HEK293 (cell line): ENCODE results near the gene SLC35D3.

ENCODE experiments used
- CTCF ChIA-PET: fragments of 350-600 bp; formaldehyde crosslinking; extraction: SDS; loops from one replicate; lab custom pipeline; 2021; ENCODE audit warnings: antibody characterized with exemption; lab: Yijun Ruan, JAX
- POLR2A ChIA-PET: fragments of 300-600 bp; formaldehyde crosslinking; extraction: SDS; loops from one replicate; lab custom pipeline; 2020; ENCODE audit warnings: antibody characterized with exemption, inconsistent platforms; lab: Yijun Ruan, JAX
- H3K27ac ChIP-seq: fragments of 200-500 bp; sonication (Bioruptor generic); 2 replicates; pipeline ENCODE4 v1.5.1; 2014; ENCODE audit warnings: low read depth, low read length, control low read depth, inconsistent platforms; ENCODE audit errors: extremely low read depth
- H3K36me3 ChIP-seq, 2 experiments: fragments of 200-500 bp in 1 of 2; sonication (Bioruptor generic) in 1 of 2; 1 replicate in 1 of 2; 2 replicates in 1 of 2; pipeline ENCODE4 v1.5.1; 2014 to 2017; ENCODE audit warnings: inconsistent platforms in 2 of 2, low read length in 2 of 2; ENCODE audit not compliant: control insufficient read depth in 2 of 2, insufficient read depth in 1 of 2
- H3K4me1 ChIP-seq: fragments of 200-500 bp; sonication (Bioruptor generic); 2 replicates; pipeline ENCODE4 v1.5.1; 2014; ENCODE audit warnings: mild to moderate bottlenecking, low read length, inconsistent platforms; ENCODE audit not compliant: control insufficient read depth, insufficient read depth
- H3K4me3 ChIP-seq: 2 replicates; pipeline ENCODE4 v1.5.1; 2011; ENCODE audit warnings: low read depth, mild to moderate bottlenecking, control low read depth, low read length, moderate library complexity
- H3K9me3 ChIP-seq: fragments of 200-500 bp; sonication (Bioruptor generic); 2 replicates; pipeline ENCODE4 v1.5.1; 2014; ENCODE audit warnings: low read depth, low read length, inconsistent platforms; ENCODE audit not compliant: control insufficient read depth, insufficient read depth
- BCL11A ChIP-seq: fragments of 450-650 bp; formaldehyde crosslinking; IDR thresholded peaks from 2 replicates; pipeline ENCODE4 v1.5.1; 2016; ENCODE audit warnings: low read depth, missing biosample characterization, missing genetic modification characterization
- FEZF1 ChIP-seq: fragments of 450-650 bp; formaldehyde crosslinking; IDR thresholded peaks from 2 replicates; pipeline ENCODE4 v1.5.1; 2016; ENCODE audit warnings: missing biosample characterization, missing genetic modification characterization
- KLF1 ChIP-seq: fragments of 450-650 bp; formaldehyde crosslinking; IDR thresholded peaks from 2 replicates; pipeline ENCODE4 v1.5.1; 2016; ENCODE audit warnings: missing biosample characterization, missing genetic modification characterization
- MZF1 ChIP-seq: fragments of 450-650 bp; formaldehyde crosslinking; IDR thresholded peaks from 2 replicates; pipeline ENCODE4 v1.5.1; 2017; ENCODE audit warnings: missing biosample characterization, missing genetic modification characterization, borderline replicate concordance
- RBAK ChIP-seq: fragments of 450-650 bp; formaldehyde crosslinking; IDR thresholded peaks from 2 replicates; pipeline ENCODE4 v1.5.1; 2016; ENCODE audit warnings: missing biosample characterization, missing genetic modification characterization
- SCRT1 ChIP-seq: fragments of 450-650 bp; formaldehyde crosslinking; IDR thresholded peaks from 2 replicates; pipeline ENCODE4 v1.5.1; 2016; ENCODE audit warnings: missing biosample characterization, missing genetic modification characterization, borderline replicate concordance
- ZFP37 ChIP-seq: fragments of 450-650 bp; formaldehyde crosslinking; IDR thresholded peaks from 2 replicates; pipeline ENCODE4 v1.5.1; 2016; ENCODE audit warnings: missing biosample characterization, missing genetic modification characterization
- ZNF223 ChIP-seq: fragments of 450-650 bp; formaldehyde crosslinking; IDR thresholded peaks from 2 replicates; pipeline ENCODE4 v1.5.1; 2016; ENCODE audit warnings: missing biosample characterization, missing genetic modification characterization
- ZNF416 ChIP-seq: fragments of 450-650 bp; formaldehyde crosslinking; IDR thresholded peaks from 2 replicates; pipeline ENCODE4 v1.5.1; 2016; ENCODE audit warnings: missing biosample characterization, missing genetic modification characterization
- ZNF423 ChIP-seq: fragments of 450-650 bp; formaldehyde crosslinking; IDR thresholded peaks from 2 replicates; pipeline ENCODE4 v1.5.1; 2016; ENCODE audit warnings: missing biosample characterization, missing genetic modification characterization
- ZNF514 ChIP-seq: fragments of 450-650 bp; formaldehyde crosslinking; IDR thresholded peaks from 2 replicates; pipeline ENCODE4 v1.5.1; 2016; ENCODE audit warnings: missing biosample characterization, missing genetic modification characterization
- ZNF626 ChIP-seq: fragments of 450-650 bp; sonication (Bioruptor Pico); formaldehyde crosslinking; IDR thresholded peaks from 2 replicates; pipeline ENCODE4 v1.5.1; 2018; ENCODE audit warnings: missing biosample characterization, missing genetic modification characterization, inconsistent platforms
- ZNF629 ChIP-seq: fragments of 450-650 bp; formaldehyde crosslinking; IDR thresholded peaks from 2 replicates; pipeline ENCODE4 v1.5.1; 2017; ENCODE audit warnings: missing biosample characterization, missing genetic modification characterization
- ZNF654 ChIP-seq: fragments of 450-650 bp; formaldehyde crosslinking; IDR thresholded peaks from 2 replicates; pipeline ENCODE4 v1.5.1; 2016; ENCODE audit warnings: low read depth, missing biosample characterization, missing genetic modification characterization
- ZNF660 ChIP-seq: fragments of 450-650 bp; IDR thresholded peaks from 2 replicates; pipeline ENCODE4 v1.5.1; 2018; ENCODE audit warnings: missing biosample characterization, mild to moderate bottlenecking, missing genetic modification characterization
- TF ChIP-seq, protein P1 (sequence below): fragments of 450-650 bp; IDR thresholded peaks from 2 replicates; pipeline ENCODE4 v1.5.1; 2018; ENCODE audit warnings: missing biosample characterization, mild to moderate bottlenecking, missing genetic modification characterization
- TF ChIP-seq, protein P2 (sequence below): fragments of 450-650 bp; formaldehyde crosslinking; IDR thresholded peaks from 2 replicates; pipeline ENCODE4 v1.5.1; 2016; ENCODE audit warnings: missing biosample characterization, missing genetic modification characterization
- TF ChIP-seq, protein P3 (sequence below): fragments of 450-650 bp; formaldehyde crosslinking; IDR thresholded peaks from 2 replicates; pipeline ENCODE4 v1.5.1; 2017; ENCODE audit warnings: missing biosample characterization, missing genetic modification characterization
- TF ChIP-seq, protein P4 (sequence below): fragments of 450-650 bp; formaldehyde crosslinking; optimal IDR thresholded peaks from 2 replicates; pipeline ENCODE3; 2016; ENCODE audit warnings: missing biosample characterization, mild to moderate bottlenecking, missing genetic modification characterization

Gene SLC35D3

DNA sequence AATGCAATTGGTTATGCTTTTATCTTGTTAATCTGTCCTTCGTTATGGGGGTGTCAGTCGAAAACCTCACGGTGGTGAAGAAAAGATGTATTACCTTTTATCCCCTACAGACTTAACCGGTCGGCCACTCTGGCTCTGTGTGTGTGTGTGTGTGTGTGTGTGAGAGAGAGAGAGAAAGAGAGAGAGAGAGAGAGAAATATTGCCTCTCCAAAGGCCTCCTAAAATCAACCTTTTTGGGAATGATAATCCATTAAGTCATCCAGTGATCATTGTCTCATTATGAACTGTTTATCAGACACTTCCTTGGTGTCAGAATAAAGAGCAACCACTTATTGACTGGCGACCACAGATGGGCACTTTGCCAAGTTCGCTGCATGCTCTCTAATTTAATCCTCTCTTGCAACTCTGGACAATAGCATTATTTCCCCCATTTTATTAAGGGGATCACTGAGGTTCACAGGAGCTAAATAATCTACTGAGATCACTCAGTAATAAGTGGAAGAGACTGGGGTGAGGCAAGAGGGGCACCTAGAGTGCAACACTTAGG, 30.7 kb downstream of the SLC35D3 start (continued):
- TF ChIP-seq FEZF1 (tag by site-specific recombination) (peak; percentile 74), ZNF629 (tag by site-specific recombination) (peak; percentile 17; the same call in 1 of the 2 replicates), RBAK (tag by site-specific recombination) (no peak), ZNF660 (tag by site-specific recombination) (0 out of 2 replicates have a peak, but pooled peaks have one; percentile 50), ZNF223 (no peak), MZF1 (tag by site-specific recombination) (no peak)
- TF ChIP-seq, protein P1, sequence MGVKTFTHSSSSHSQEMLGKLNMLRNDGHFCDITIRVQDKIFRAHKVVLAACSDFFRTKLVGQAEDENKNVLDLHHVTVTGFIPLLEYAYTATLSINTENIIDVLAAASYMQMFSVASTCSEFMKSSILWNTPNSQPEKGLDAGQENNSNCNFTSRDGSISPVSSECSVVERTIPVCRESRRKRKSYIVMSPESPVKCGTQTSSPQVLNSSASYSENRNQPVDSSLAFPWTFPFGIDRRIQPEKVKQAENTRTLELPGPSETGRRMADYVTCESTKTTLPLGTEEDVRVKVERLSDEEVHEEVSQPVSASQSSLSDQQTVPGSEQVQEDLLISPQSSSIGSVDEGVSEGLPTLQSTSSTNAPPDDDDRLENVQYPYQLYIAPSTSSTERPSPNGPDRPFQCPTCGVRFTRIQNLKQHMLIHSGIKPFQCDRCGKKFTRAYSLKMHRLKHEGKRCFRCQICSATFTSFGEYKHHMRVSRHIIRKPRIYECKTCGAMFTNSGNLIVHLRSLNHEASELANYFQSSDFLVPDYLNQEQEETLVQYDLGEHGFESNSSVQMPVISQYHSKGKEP (tag by site-specific recombination) = peak; percentile 85

DNA sequence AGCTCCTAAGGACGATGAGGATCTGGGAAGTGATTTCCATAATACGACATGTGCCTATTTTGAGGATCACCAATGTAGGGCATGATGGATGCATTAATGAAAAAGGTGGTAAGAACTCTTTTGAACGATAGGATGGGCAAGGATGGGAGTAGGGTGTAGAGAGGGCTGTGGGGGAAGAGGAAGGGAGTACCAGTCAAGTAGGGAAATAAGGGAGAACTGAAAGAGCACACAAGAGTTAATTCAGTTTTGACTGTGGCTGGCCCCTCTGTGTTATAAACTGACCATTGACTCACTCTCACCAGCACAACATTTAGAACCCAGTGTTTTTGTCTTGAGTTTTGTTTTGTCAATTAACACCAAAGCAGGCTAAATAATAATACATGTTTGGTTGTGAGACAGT, 33.0 kb downstream of the SLC35D3 start:
- no peak overlapping the region for H3K4me3 ChIP-seq
- H3K36me3 ChIP-seq = no peaks in the 10 kb centered on the region
- ChIA-PET CTCF (no interaction called here), POLR2A (no interaction called here)
- H3K4me1 ChIP-seq = peaks cover 3% of the 10 kb centered on the region
- no peaks in the 10 kb centered on the region for H3K9me3 ChIP-seq
- TF ChIP-seq BCL11A (tag by site-specific recombination) (no peak), SCRT1 (tag by site-specific recombination) (no peak), ZNF514 (no peak), ZNF416 (no peak), ZNF423 (no peak), ZFP37 (tag by site-specific recombination) (no peak)
- TF ChIP-seq, protein P2, sequence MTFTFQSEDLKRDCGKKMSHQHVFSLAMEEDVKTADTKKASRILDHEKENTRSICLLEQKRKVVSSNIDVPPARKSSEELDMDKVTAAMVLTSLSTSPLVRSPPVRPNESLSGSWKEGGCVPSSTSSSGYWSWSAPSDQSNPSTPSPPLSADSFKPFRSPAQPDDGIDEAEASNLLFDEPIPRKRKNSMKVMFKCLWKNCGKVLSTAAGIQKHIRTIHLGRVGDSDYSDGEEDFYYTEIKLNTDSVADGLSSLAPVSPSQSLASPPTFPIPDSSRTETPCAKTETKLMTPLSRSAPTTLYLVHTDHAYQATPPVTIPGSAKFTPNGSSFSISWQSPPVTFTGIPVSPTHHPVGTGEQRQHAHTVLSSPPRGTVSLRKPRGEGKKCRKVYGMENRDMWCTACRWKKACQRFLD = no peak
- TF ChIP-seq, protein P3, sequence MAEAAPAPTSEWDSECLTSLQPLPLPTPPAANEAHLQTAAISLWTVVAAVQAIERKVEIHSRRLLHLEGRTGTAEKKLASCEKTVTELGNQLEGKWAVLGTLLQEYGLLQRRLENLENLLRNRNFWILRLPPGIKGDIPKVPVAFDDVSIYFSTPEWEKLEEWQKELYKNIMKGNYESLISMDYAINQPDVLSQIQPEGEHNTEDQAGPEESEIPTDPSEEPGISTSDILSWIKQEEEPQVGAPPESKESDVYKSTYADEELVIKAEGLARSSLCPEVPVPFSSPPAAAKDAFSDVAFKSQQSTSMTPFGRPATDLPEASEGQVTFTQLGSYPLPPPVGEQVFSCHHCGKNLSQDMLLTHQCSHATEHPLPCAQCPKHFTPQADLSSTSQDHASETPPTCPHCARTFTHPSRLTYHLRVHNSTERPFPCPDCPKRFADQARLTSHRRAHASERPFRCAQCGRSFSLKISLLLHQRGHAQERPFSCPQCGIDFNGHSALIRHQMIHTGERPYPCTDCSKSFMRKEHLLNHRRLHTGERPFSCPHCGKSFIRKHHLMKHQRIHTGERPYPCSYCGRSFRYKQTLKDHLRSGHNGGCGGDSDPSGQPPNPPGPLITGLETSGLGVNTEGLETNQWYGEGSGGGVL (tag by site-specific recombination) = no peak
- no peak overlapping the region for H3K27ac ChIP-seq

DNA sequence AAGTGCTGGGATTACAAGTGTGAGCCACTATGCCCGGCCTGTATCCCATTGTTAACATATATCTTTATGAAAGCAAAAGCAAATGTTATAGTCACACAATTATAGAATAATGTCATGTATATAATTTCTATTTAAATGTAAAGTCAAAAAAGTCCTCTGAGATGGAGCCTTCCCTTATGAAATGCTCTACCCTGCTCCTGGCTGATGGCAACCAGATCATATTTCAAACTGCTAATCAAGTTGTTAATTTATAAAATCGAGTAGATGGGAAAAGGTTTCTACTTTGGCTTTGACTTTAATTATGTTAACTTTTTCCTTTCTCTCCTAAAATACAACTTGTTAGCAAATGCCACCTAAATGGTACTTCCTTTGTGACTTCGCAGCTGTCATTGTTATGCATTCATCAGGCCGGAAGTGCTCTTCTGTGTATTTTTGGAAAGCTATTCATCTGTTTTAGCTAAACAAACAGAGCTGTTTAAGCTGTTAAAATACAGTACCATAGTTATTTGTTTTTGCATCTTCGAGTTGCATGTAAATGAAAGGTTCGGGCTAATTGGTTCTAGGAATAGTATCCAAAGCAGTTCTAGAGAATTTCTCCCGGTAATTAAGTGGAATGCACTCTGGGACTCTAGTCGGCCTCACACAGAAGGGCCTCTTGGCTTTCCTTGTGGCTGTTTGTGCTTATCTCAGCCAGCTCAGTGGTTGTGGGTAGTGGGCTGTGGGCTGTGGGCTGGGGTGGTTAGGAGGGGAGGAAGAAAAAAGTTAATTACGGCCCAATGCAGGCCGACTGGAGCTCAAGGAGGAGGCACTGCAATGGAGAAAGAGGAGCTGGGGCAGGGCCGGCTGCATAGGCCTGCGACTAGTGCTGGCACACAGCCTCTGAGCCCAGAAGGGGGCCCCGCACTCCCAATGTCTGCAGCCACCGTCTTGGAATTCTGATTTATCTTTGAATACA, 34.8 kb downstream of the SLC35D3 start:
- H3K27ac ChIP-seq = no peak overlapping the region
- peaks cover 7% of the 10 kb centered on the region for H3K4me1 ChIP-seq
- no peaks in the 10 kb centered on the region for H3K36me3 ChIP-seq
- H3K4me3 ChIP-seq = no peak overlapping the region
- ChIA-PET POLR2A (no interaction called here), CTCF (interaction anchor here (0.6 to 1.6 kb wide), 6 partner anchors 10 to 120 kb away, joined by 3 to 5 read pairs (median 4); no protein-coding TSS in a partner anchor)
- no peaks in the 10 kb centered on the region for H3K9me3 ChIP-seq
- TF ChIP-seq KLF1 (no peak), ZNF654 (tag by site-specific recombination) (0 out of 2 replicates have a peak, but pooled peaks have one; percentile 16), ZNF626 (tag by site-specific recombination) (no peak)
- TF ChIP-seq, protein P4, sequence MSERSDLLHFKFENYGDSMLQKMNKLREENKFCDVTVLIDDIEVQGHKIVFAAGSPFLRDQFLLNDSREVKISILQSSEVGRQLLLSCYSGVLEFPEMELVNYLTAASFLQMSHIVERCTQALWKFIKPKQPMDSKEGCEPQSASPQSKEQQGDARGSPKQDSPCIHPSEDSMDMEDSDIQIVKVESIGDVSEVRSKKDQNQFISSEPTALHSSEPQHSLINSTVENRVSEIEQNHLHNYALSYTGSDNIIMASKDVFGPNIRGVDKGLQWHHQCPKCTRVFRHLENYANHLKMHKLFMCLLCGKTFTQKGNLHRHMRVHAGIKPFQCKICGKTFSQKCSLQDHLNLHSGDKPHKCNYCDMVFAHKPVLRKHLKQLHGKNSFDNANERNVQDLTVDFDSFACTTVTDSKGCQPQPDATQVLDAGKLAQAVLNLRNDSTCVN (tag by site-specific recombination) = no peak
